Ectodermal cell (in vitro differentiated cells): ENCODE results near the gene GOLPH3. TPM values are rescaled to one million over a fixed set of nuclear protein-coding genes. Genes with fewer than 3 reads are reported as not detected.
"Not testable (repeated sequence)": the region's sequence is repeated elsewhere in the genome, so short reads cannot be mapped to it uniquely, and the experiment has no call there.

Experiments
- H3K27ac ChIP-seq: 2 replicates; pipeline ENCODE4 v1.7.0; 2013; ENCODE audit warnings: mild to moderate bottlenecking, low read depth, low read length; ENCODE audit not compliant: insufficient read depth, poor library complexity, severe bottlenecking
- H3K27me3 ChIP-seq: 2 replicates; pipeline ENCODE4 v1.7.0; 2013; ENCODE audit warnings: mild to moderate bottlenecking, low read length; ENCODE audit not compliant: insufficient read depth, control insufficient read depth, poor library complexity, severe bottlenecking
- H3K36me3 ChIP-seq: one replicate; pipeline ENCODE4 v1.7.0; 2013; ENCODE audit warnings: low read length; ENCODE audit not compliant: control insufficient read depth, insufficient read depth
- H3K4me1 ChIP-seq: one replicate; pipeline ENCODE4 v1.7.0; 2013; ENCODE audit warnings: low read length; ENCODE audit not compliant: control insufficient read depth, insufficient read depth
- H3K4me3 ChIP-seq: 2 replicates; pipeline ENCODE4 v1.7.0; 2013; ENCODE audit warnings: low read depth, low read length, control low read depth; ENCODE audit not compliant: insufficient read depth
- H3K9me3 ChIP-seq: 2 replicates; pipeline ENCODE4 v1.7.0; 2013; ENCODE audit warnings: mild to moderate bottlenecking, low read length, moderate library complexity; ENCODE audit not compliant: control insufficient read depth
- WGBS, 2 experiments: methylation state at CpG; one replicate each; pipeline ENCODE4 v1.1.7; 2013; ENCODE audit warnings: missing lambda C conversion rate in 2 of 2; 5-methylcytosine and 5-hydroxymethylcytosine counted together
- polyA plus RNA-seq, 4 experiments: library from polyadenylated mRNA; stranded (reverse); fragments of 50-300 nt; gene quantifications; one replicate each; pipeline ENCODE4 v1.2.3, GENCODE V29; 2013

The GOLPH3 gene
- polyA plus RNA-seq (2013, experiment 1 of 4): 75.5 TPM
- polyA plus RNA-seq (2013, experiment 2 of 4): 77.5 TPM
- 59.7 TPM for polyA plus RNA-seq (2013, experiment 3 of 4)
- 68.0 TPM for polyA plus RNA-seq (2013, experiment 4 of 4)

DNA sequence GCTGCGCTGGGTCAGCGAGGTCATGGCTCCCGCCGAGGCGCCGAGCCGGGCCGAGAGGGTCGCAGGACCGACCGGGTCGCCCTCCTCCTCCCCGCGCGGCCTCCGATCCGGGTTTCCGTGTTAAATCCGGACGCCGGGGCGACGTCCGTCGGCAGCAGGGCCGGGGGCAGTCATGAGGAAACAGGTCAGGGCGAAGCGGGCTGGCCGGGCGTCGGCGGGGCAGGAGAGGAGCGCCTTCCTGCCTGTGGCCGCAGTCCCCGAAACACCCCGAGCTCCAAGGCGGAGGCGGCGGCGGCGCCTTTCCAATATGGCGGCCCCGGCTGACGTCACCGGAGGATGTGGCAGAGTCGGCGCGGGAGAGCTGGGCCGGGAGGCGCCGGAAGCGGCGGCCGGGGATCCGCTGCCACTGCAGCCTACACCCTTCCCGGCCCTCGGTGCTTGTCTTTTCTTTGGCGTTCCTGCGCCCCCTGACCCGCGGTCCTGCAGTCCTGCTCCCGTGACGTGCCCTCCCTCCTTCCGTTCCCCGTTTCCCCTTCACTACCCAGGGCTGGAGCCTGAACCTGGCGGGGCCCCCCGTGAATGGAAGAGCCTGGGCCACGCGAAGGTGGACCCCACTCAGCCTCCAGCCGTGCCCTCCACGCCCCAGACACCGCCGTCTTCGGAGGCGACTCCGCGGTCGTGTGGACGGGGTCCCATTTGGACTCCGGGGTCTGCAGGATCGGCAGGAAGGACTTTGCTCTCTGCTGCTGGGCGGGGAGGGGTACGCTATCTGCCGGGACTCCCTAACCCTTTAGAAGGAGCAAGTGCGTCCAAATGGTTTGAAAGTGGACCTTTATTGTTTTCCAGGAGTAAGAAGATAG, at the start of gene GOLPH3:
TSS of gene GOLPH3 (minus strand) at position 309 of the 860 bp plus-strand sequence. CDS start at position 24, 285 bp downstream.
- Histone ChIP-seq H3K9me3 (no peaks in the 10 kb centered on the region), H3K4me3 (peak within 1 kb of the TSS; percentile 80), H3K27ac (peak within 1 kb of the TSS; percentile 99), H3K4me1 (no peaks in the 10 kb centered on the region), H3K36me3 (peaks cover 3% of the 10 kb centered on the region), H3K27me3 (no peaks in the 10 kb centered on the region)
- WGBS, 2 experiments: 0% methylated on average over 85 of the region's 85 CpGs

DNA sequence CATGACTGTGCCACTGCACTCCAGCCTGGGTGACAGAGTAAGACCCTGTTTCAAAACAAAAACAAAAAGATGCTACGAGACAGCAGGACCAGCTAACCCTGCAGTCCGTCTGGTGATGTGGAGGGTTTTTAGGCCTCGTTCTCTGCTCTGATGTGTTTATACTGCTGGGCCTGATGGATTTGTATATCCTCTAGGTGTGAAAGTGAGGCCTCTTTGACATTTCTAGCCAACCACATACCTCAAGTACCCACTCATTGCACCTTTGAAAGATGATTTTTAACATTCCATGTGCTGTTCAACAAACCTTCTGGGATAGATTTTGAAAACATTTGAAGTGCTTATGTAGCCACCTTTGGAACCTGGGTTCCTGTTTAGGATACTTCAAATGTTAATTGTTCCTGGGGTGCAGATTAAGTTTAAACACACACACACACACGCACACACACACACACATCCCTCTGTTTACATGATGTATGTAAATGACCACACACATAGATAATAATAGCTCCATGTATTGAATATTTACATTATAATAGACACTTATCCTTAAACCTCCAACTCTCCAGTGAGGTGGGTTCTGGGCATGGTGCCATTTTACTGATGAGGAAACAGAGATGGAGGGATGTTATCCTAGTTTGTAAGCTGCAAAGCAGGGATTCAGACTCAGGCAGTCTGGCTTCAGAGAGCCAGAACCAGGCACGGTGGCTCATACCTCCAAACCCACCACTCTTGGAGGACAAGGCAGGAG, 48.8 kb upstream of the GOLPH3 start:
- Histone ChIP-seq H3K4me3 (no peak overlapping the region), H3K4me1 (no peaks in the 10 kb centered on the region), H3K9me3 (no peaks in the 10 kb centered on the region), H3K27me3 (no peaks in the 10 kb centered on the region), H3K36me3 (no peaks in the 10 kb centered on the region), H3K27ac (no peak overlapping the region)
- WGBS, 2 experiments: 91% methylated on average over 4 of the region's 5 CpGs

DNA sequence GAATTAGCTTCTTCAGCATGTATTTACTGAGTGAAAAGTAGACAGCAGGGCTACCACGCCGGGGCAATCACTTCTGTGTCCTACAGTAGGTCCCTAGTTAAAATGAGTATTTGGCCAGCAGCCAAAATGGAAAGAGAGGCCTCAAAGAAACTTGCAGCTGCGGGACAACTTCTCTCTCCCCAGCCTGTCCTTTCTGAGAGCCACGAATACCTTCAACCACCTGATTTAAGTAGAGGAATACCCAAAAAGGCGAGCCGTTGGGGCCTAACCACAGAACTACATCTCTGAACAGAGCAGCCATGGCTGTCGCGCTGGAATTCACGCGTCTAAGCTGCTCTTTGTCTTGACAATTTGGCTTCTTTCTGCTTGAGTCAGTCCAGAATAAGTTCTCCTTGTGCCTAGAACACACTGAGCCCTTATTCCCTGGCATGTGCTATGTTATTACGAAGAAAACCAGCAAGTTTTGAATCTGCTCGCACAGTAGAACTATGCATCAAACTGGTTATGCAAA, 43.8 kb upstream of the GOLPH3 start:
- Histone ChIP-seq H3K4me3 (no peak overlapping the region), H3K4me1 (no peaks in the 10 kb centered on the region), H3K36me3 (no peaks in the 10 kb centered on the region), H3K27me3 (no peaks in the 10 kb centered on the region), H3K27ac (no peak overlapping the region), H3K9me3 (no peaks in the 10 kb centered on the region)
- WGBS, 2 experiments: 85 to 88% methylated on average over 12 of the region's 12 CpGs

DNA sequence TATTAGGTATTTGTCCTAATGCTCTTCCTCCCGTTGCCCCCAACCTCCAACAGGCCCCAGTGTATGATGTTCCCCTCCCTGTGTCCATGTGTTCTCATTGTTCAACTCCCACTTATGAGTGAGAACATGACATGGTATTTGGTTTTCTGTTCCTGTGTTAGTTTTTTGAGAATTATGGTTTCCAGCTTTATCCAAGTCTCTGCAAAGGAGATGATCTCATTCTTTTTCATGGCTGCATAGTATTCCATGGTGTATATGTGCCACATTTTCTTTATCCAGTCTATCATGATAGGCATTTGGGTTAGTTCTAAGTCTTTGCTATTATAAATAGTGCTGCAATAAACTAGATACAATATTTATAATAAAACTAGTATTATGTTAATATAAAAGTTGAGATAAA, 40.2 kb upstream of the GOLPH3 start:
- H3K27me3 ChIP-seq, H3K4me3 ChIP-seq, H3K4me1 ChIP-seq, H3K27ac ChIP-seq, H3K9me3 ChIP-seq, H3K36me3 ChIP-seq: not testable (repeated sequence)
- 69 to 100% methylated on average over 1 of the region's 1 CpG for WGBS, 2 experiments

DNA sequence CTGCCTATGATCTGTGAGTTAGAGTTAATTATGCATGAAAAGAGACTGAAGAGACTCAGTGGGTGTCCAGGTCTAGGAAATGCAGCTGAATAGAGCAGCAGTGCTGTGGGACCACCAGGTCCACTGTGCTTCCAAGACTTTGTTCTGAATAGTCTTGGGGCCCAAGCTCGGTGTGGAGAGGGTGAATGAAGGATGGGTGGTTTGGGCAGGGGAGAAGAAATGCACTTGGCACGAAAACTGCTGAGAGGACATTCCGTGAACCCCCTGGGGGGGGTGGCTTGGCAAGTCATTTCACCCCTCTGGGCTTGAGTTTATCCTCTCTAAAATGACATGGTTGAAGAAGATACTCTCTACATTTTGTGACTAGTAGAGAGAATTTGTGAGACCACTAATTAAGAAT, 36.0 kb upstream of the GOLPH3 start:
- WGBS, 2 experiments: 77 to 80% methylated on average over 3 of the region's 3 CpGs
- Histone ChIP-seq H3K4me3 (no peak overlapping the region), H3K27me3 (no peaks in the 10 kb centered on the region)

GRCh38 chr5:32208837-32209236, 34.7 kb upstream of the GOLPH3 start:
- WGBS, 2 experiments: 95 to 97% methylated on average over 13 to 15 of the region's 31 CpGs
- H3K4me3 ChIP-seq, H3K9me3 ChIP-seq, H3K36me3 ChIP-seq, H3K27ac ChIP-seq, H3K4me1 ChIP-seq, H3K27me3 ChIP-seq: not testable (repeated sequence)

More for the DNA sequence above, 36.0 kb upstream of the GOLPH3 start:
- Histone ChIP-seq H3K27ac (no peak overlapping the region), H3K36me3 (no peaks in the 10 kb centered on the region), H3K4me1 (no peaks in the 10 kb centered on the region), H3K9me3 (no peaks in the 10 kb centered on the region)

- WGBS, 2 experiments: 95 to 99% methylated on average over 4 of the region's 4 CpGs
- Histone ChIP-seq H3K27me3 (no peaks in the 10 kb centered on the region), H3K27ac (no peak overlapping the region), H3K4me3 (no peak overlapping the region), H3K4me1 (no peaks in the 10 kb centered on the region), H3K9me3 (no peaks in the 10 kb centered on the region), H3K36me3 (no peaks in the 10 kb centered on the region)
Observed at GRCh38 chr5:32207355-32207634, 33.2 kb upstream of the GOLPH3 start.

- Histone ChIP-seq H3K27me3 (no peaks in the 10 kb centered on the region), H3K27ac (no peak overlapping the region), H3K4me3 (no peak overlapping the region), H3K36me3 (no peaks in the 10 kb centered on the region), H3K9me3 (no peaks in the 10 kb centered on the region), H3K4me1 (no peaks in the 10 kb centered on the region)
- 91 to 94% methylated on average over 13 of the region's 13 CpGs for WGBS, 2 experiments
Observed at GRCh38 chr5:32206509-32207354, 32.6 kb upstream of the GOLPH3 start.

- no peaks in the 10 kb centered on the region for H3K27me3 ChIP-seq
- WGBS, 2 experiments: 93 to 95% methylated on average over 4 of the region's 5 CpGs
- no peaks in the 10 kb centered on the region for H3K9me3 ChIP-seq
- no peaks in the 10 kb centered on the region for H3K36me3 ChIP-seq
- no peaks in the 10 kb centered on the region for H3K4me1 ChIP-seq
- H3K27ac ChIP-seq: no peak overlapping the region
- H3K4me3 ChIP-seq: no peak overlapping the region
Observed at GRCh38 chr5:32206053-32206452, 31.9 kb upstream of the GOLPH3 start.
